KBM-7 (cell line): ENCODE results near the gene GPR107.

ENCODE experiments used
- DNase-seq: peaks from one replicate; pipeline ENCODE4 v3.0.0-alpha.2; 2015
- in situ Hi-C: fragments of 300-500 bp; cut with MboI; formaldehyde crosslinking; loops from 2 replicates; pipeline ENCODE4 v1.14.3; 2020; ENCODE audit warnings: low sequenced_read_pairs, low pct_unique_long_range_greater_than_20kb, mixed read lengths

The GPR107 gene

GRCh38 chr9:130049431-130050210 is 4.1 kb upstream of the GPR107 start:
- DNase-seq, result no peak
- in situ Hi-C loops, result no loop called here

GRCh38 chr9:130050462-130050861 is 3.2 kb upstream of the GPR107 start:
- in situ Hi-C loops, result no loop called here
- no peak for DNase-seq

- in situ Hi-C loops, result no loop called here
- DNase-seq, result no peak
These were observed 1.9 kb upstream of the GPR107 start for GRCh38 chr9:130051855-130052254.

- DNase-seq, result no peak
- in situ Hi-C loops, result no loop called here
These were observed 600 bp upstream of the GPR107 start for GRCh38 chr9:130053109-130053503.

- DNase-seq, result no peak
- in situ Hi-C loops, result no loop called here
These were observed 650 bp downstream of the GPR107 start for GRCh38 chr9:130054325-130054786.

- DNase-seq, result no peak
- in situ Hi-C loops, result no loop called here
These were observed 1.1 kb downstream of the GPR107 start for GRCh38 chr9:130054820-130055219.

GRCh38 chr9:130058154-130058553 is 4.4 kb downstream of the GPR107 start:
- peak; percentile 32 for DNase-seq
- in situ Hi-C loops, result no loop called here

- no peak for DNase-seq
- in situ Hi-C loops, result no loop called here
These were observed 5.2 kb downstream of the GPR107 start for GRCh38 chr9:130058887-130059286.

- in situ Hi-C loops, result no loop called here
- DNase-seq, result no peak
These were observed 6.6 kb downstream of the GPR107 start for GRCh38 chr9:130060296-130060695.

GRCh38 chr9:130062750-130063149 is 9.0 kb downstream of the GPR107 start:
- in situ Hi-C loops, result no loop called here

GRCh38 chr9:130064621-130065020 is 10.9 kb downstream of the GPR107 start:
- in situ Hi-C loops, result no loop called here
- DNase-seq, result no peak

More at GRCh38 chr9:130062750-130063149, 9.0 kb downstream of the GPR107 start:
- DNase-seq, result no peak

- in situ Hi-C loops, result no loop called here
- DNase-seq, result no peak
These were observed 15.3 kb downstream of the GPR107 start for GRCh38 chr9:130069048-130069447.

- in situ Hi-C loops, result no loop called here
- no peak for DNase-seq
These were observed 19.0 kb downstream of the GPR107 start for GRCh38 chr9:130072515-130073235.

GRCh38 chr9:130073373-130073772 is 19.7 kb downstream of the GPR107 start:
- in situ Hi-C loops, result no loop called here

GRCh38 chr9:130078547-130078946 is 24.8 kb downstream of the GPR107 start:
- no peak for DNase-seq
- in situ Hi-C loops, result no loop called here

More at GRCh38 chr9:130073373-130073772, 19.7 kb downstream of the GPR107 start:
- DNase-seq, result no peak

GRCh38 chr9:130084337-130084736 is 30.6 kb downstream of the GPR107 start:
- in situ Hi-C loops, result no loop called here

GRCh38 chr9:130088051-130088450 is 34.3 kb downstream of the GPR107 start:
- DNase-seq, result no peak
- in situ Hi-C loops, result no loop called here

More at GRCh38 chr9:130084337-130084736, 30.6 kb downstream of the GPR107 start:
- DNase-seq, result no peak

GRCh38 chr9:130089141-130089540 is 35.4 kb downstream of the GPR107 start:
- no peak for DNase-seq
- in situ Hi-C loops, result no loop called here

GRCh38 chr9:130090915-130091314 is 37.2 kb downstream of the GPR107 start:
- in situ Hi-C loops, result no loop called here
- no peak for DNase-seq

- DNase-seq, result no peak
- in situ Hi-C loops, result no loop called here
These were observed 39.2 kb downstream of the GPR107 start for GRCh38 chr9:130092910-130093309.
